ENCODE data around the gene GALNT10.
A peak's percentile ranks its signal among the peaks of the same experiment; 100 is the strongest.

GALNT10 gene

GRCh38 chr5:154321546-154321945 is 131.0 kb downstream of the GALNT10 start:
- no peak for DNase-seq (ENCODE audit: low spot score)

GRCh38 chr5:154324033-154324432 is 133.5 kb downstream of the GALNT10 start:
- no peak for DNase-seq (ENCODE audit: low spot score)

GRCh38 chr5:154325566-154325965 is 135.0 kb downstream of the GALNT10 start:
- no peak for DNase-seq (ENCODE audit: low spot score)

- no peak for DNase-seq (ENCODE audit: low spot score)
Measured at GRCh38 chr5:154329062-154329461, 138.5 kb downstream of the GALNT10 start.

- no peak for DNase-seq (ENCODE audit: low spot score)
Measured at GRCh38 chr5:154329519-154330040, 139.0 kb downstream of the GALNT10 start.

- no peak for DNase-seq (ENCODE audit: low spot score)
Measured at GRCh38 chr5:154330097-154330667, 139.6 kb downstream of the GALNT10 start.

GRCh38 chr5:154331232-154331631 is 140.7 kb downstream of the GALNT10 start:
- no peak for DNase-seq (ENCODE audit: low spot score)

GRCh38 chr5:154331924-154332323 is 141.4 kb downstream of the GALNT10 start:
- DNase-seq (ENCODE audit: low spot score), result no peak

- no peak for DNase-seq (ENCODE audit: low spot score)
Measured at GRCh38 chr5:154332451-154332850, 141.9 kb downstream of the GALNT10 start.

GRCh38 chr5:154333016-154333415 is 142.5 kb downstream of the GALNT10 start:
- DNase-seq (ENCODE audit: low spot score), result no peak

- no peak for DNase-seq (ENCODE audit: low spot score)
Measured at GRCh38 chr5:154334406-154335064, 144.0 kb downstream of the GALNT10 start.

- no peak for DNase-seq (ENCODE audit: low spot score)
Measured at GRCh38 chr5:154335065-154335448, 144.5 kb downstream of the GALNT10 start.

- DNase-seq (ENCODE audit: low spot score), result no peak
Measured at GRCh38 chr5:154341620-154342019, 151.1 kb downstream of the GALNT10 start.

GRCh38 chr5:154342211-154342610 is 151.7 kb downstream of the GALNT10 start:
- no peak for DNase-seq (ENCODE audit: low spot score)

GRCh38 chr5:154342963-154343362 is 152.4 kb downstream of the GALNT10 start:
- no peak for DNase-seq (ENCODE audit: low spot score)

GRCh38 chr5:154344461-154344860 is 153.9 kb downstream of the GALNT10 start:
- DNase-seq (ENCODE audit: low spot score), result peak; percentile 49

GRCh38 chr5:154345255-154345952 is 154.9 kb downstream of the GALNT10 start:
- no peak for DNase-seq (ENCODE audit: low spot score)

- DNase-seq (ENCODE audit: low spot score), result no peak
Measured at GRCh38 chr5:154346427-154346826, 155.9 kb downstream of the GALNT10 start.

GRCh38 chr5:154349626-154350264 is 159.2 kb downstream of the GALNT10 start:
- DNase-seq (ENCODE audit: low spot score), result no peak

GRCh38 chr5:154351141-154351540 is 160.6 kb downstream of the GALNT10 start:
- no peak for DNase-seq (ENCODE audit: low spot score)

GRCh38 chr5:154351566-154351965 is 161.0 kb downstream of the GALNT10 start:
- no peak for DNase-seq (ENCODE audit: low spot score)

- DNase-seq (ENCODE audit: low spot score), result no peak
Measured at GRCh38 chr5:154352960-154353548, 162.5 kb downstream of the GALNT10 start.
